Smooth muscle cell (in vitro differentiated cells): Measurements from ENCODE around the gene PAH. TPM values are rescaled to one million over a fixed set of nuclear protein-coding genes. Genes with fewer than 3 reads are reported as not detected.

ENCODE experiments used
- DNase-seq: peaks from one replicate; lab custom pipeline; 2025; ENCODE audit not compliant: unreplicated experiment; lab: John Stamatoyannopoulos, UW
- H2AFZ ChIP-seq: fragments of 200-600 bp; sonication (generic); 2 replicates; pipeline ENCODE4 v1.6.0; 2016; ENCODE audit warnings: antibody characterized with exemption, low read depth, mild to moderate bottlenecking
- H3F3A ChIP-seq: fragments of 200-600 bp; sonication (generic); 2 replicates; pipeline ENCODE4 v1.6.0; 2017; ENCODE audit warnings: antibody characterized with exemption, low read depth
- H3K27ac ChIP-seq: fragments of 200-600 bp; sonication (generic); 2 replicates; pipeline ENCODE4 v1.5.1; 2016; ENCODE audit warnings: low read depth, mild to moderate bottlenecking
- H3K27me3 ChIP-seq: fragments of 200-600 bp; sonication (generic); 2 replicates; pipeline ENCODE4 v1.6.1; 2016; ENCODE audit warnings: low read depth, mild to moderate bottlenecking
- H3K36me3 ChIP-seq: fragments of 200-600 bp; sonication (generic); 2 replicates; pipeline ENCODE4 v1.5.1; 2016; ENCODE audit warnings: low read depth
- H3K4me1 ChIP-seq: fragments of 200-600 bp; sonication (generic); 2 replicates; pipeline ENCODE4 v1.5.1; 2016; ENCODE audit warnings: low read depth
- H3K4me2 ChIP-seq: fragments of 200-600 bp; sonication (generic); 2 replicates; pipeline ENCODE4 v1.6.0; 2016; ENCODE audit warnings: mild to moderate bottlenecking
- H3K4me3 ChIP-seq: fragments of 200-600 bp; sonication (generic); 2 replicates; pipeline ENCODE4 v1.5.1; 2016; ENCODE audit warnings: mild to moderate bottlenecking
- H3K79me2 ChIP-seq: fragments of 200-600 bp; sonication (generic); 2 replicates; pipeline ENCODE4 v1.6.0; 2016; ENCODE audit warnings: low read depth, mild to moderate bottlenecking
- H3K9ac ChIP-seq: fragments of 200-600 bp; sonication (generic); 2 replicates; pipeline ENCODE4 v1.6.0; 2016; ENCODE audit warnings: low read depth
- H3K9me3 ChIP-seq: fragments of 200-600 bp; sonication (generic); replicated peaks from 2 replicates; pipeline ENCODE4 v1.5.1; 2016; ENCODE audit warnings: low read depth
- H4K20me1 ChIP-seq: fragments of 200-600 bp; sonication (generic); 2 replicates; pipeline ENCODE4 v1.6.0; 2016; ENCODE audit warnings: low read depth
- CTCF ChIP-seq: fragments of 200-600 bp; sonication (generic); IDR thresholded peaks from 2 replicates; pipeline ENCODE4 v1.5.1; 2017; ENCODE audit warnings: borderline replicate concordance, mild to moderate bottlenecking, antibody characterized with exemption; ENCODE audit not compliant: insufficient read depth, poor library complexity, severe bottlenecking
- WGBS: methylation state at CpG from one replicate; pipeline ENCODE4 v1.1.7; 2016; ENCODE audit warnings: low lambda C conversion rate; 5-methylcytosine and 5-hydroxymethylcytosine counted together
- polyA plus RNA-seq: library from polyadenylated mRNA; unstranded; fragments of >200 nt; fragmentation: Nextera tagmentation; extraction: Ambion mirVana; gene quantifications from 2 replicates; pipeline ENCODE4 v1.2.1, GENCODE V29; 2016
- total RNA-seq: library from RNA; depleted of rRNA; stranded (reverse); fragments of >200 nt; gene quantifications from 2 replicates; pipeline ENCODE4 v1.2.3, GENCODE V29; 2014

Gene PAH
- total and polyA plus RNA-seq, 2 experiments from 2014 or later = not detected

- Histone ChIP-seq H3K27ac (no peak overlapping the region), H3K9me3 (no peaks in the 10 kb centered on the region), H2AFZ (no peak overlapping the region), H3K36me3 (no peaks in the 10 kb centered on the region), H3F3A (no peaks in the 10 kb centered on the region), H3K4me2 (peak overlapping the region; percentile 73), H3K27me3 (peaks cover 100% of the 10 kb centered on the region), H3K4me3 (no peak overlapping the region), H3K9ac (no peak overlapping the region), H3K4me1 (peaks cover 21% of the 10 kb centered on the region), H4K20me1 (no peaks in the 10 kb centered on the region), H3K79me2 (no peaks in the 10 kb centered on the region)
- DNase-seq = no peak
- 4% methylated on average over 46 of the region's 50 CpGs for WGBS
- TF ChIP-seq CTCF = no peak
These were observed 39.1 kb upstream of the PAH start for GRCh38 chr12:102955926-102956737.

GRCh38 chr12:102954134-102954533 lies 37.1 kb upstream of the PAH start:
- no peaks in the 10 kb centered on the region for H3F3A ChIP-seq
- H3K36me3 ChIP-seq = no peaks in the 10 kb centered on the region
- DNase-seq = no peak
- peaks cover 100% of the 10 kb centered on the region for H3K27me3 ChIP-seq
- no peak overlapping the region for H3K4me2 ChIP-seq
- H3K27ac ChIP-seq = no peak overlapping the region
- peaks cover 21% of the 10 kb centered on the region for H3K4me1 ChIP-seq
- no peak overlapping the region for H3K4me3 ChIP-seq
- H4K20me1 ChIP-seq = no peaks in the 10 kb centered on the region
- no peaks in the 10 kb centered on the region for H3K79me2 ChIP-seq
- H3K9me3 ChIP-seq = no peaks in the 10 kb centered on the region
- no peak for TF ChIP-seq CTCF
- no peak overlapping the region for H2AFZ ChIP-seq
- WGBS = 61% methylated on average over 1 of the region's 1 CpG
- H3K9ac ChIP-seq = no peak overlapping the region

GRCh38 chr12:102953221-102953620 lies 36.2 kb upstream of the PAH start:
- Histone ChIP-seq H3K27ac (no peak overlapping the region), H3K4me2 (no peak overlapping the region), H3F3A (no peaks in the 10 kb centered on the region), H3K79me2 (no peaks in the 10 kb centered on the region), H4K20me1 (no peaks in the 10 kb centered on the region), H3K9ac (no peak overlapping the region), H2AFZ (no peak overlapping the region), H3K27me3 (peaks cover 99% of the 10 kb centered on the region), H3K9me3 (no peaks in the 10 kb centered on the region), H3K4me1 (peaks cover 16% of the 10 kb centered on the region), H3K4me3 (no peak overlapping the region), H3K36me3 (no peaks in the 10 kb centered on the region)
- no peak for DNase-seq
- no peak for TF ChIP-seq CTCF

GRCh38 chr12:102951841-102952240 lies 34.8 kb upstream of the PAH start:
- Histone ChIP-seq H3K4me1 (peaks cover 5% of the 10 kb centered on the region), H3K27me3 (peaks cover 99% of the 10 kb centered on the region)

More at GRCh38 chr12:102951841-102952240, 34.8 kb upstream of the PAH start:
- WGBS = 74% methylated on average over 9 of the region's 9 CpGs
- Histone ChIP-seq H3K79me2 (no peaks in the 10 kb centered on the region), H3K9ac (no peak overlapping the region), H4K20me1 (no peaks in the 10 kb centered on the region), H3K27ac (no peak overlapping the region), H2AFZ (no peak overlapping the region), H3K4me2 (no peak overlapping the region), H3F3A (no peaks in the 10 kb centered on the region), H3K9me3 (no peaks in the 10 kb centered on the region), H3K36me3 (no peaks in the 10 kb centered on the region), H3K4me3 (no peak overlapping the region)
- DNase-seq = no peak
- no peak for TF ChIP-seq CTCF
